ENCODE results near the gene HSPD1.

DNA sequence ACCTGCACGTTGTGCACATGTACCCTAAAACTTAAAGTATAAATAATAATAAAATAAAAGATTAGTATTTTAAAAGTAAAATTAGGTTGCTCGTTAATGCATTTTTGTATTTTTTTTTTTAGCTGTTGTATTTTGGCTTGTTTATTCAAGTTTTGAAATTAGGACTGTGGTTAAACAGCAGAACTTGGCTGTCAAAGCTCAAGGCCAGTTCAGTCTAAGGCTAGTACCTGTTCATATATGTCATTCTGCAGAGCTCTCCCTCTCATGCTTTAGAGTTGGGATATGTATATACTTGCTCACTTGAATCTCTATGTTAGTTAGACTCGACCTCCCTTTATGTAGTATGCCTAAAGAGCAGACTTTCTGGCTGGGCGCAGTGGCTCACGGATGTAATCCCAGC, 48.9 kb upstream of the HSPD1 start:
- TF ChIP-seq EZH2 (optimal IDR thresholded peaks at IDR 0.05; ENCODE audit: low read depth, low read length): no peak
- TF ChIP-seq, protein P1, sequence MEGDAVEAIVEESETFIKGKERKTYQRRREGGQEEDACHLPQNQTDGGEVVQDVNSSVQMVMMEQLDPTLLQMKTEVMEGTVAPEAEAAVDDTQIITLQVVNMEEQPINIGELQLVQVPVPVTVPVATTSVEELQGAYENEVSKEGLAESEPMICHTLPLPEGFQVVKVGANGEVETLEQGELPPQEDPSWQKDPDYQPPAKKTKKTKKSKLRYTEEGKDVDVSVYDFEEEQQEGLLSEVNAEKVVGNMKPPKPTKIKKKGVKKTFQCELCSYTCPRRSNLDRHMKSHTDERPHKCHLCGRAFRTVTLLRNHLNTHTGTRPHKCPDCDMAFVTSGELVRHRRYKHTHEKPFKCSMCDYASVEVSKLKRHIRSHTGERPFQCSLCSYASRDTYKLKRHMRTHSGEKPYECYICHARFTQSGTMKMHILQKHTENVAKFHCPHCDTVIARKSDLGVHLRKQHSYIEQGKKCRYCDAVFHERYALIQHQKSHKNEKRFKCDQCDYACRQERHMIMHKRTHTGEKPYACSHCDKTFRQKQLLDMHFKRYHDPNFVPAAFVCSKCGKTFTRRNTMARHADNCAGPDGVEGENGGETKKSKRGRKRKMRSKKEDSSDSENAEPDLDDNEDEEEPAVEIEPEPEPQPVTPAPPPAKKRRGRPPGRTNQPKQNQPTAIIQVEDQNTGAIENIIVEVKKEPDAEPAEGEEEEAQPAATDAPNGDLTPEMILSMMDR (IDR thresholded peaks at IDR 0.05; ENCODE audit: low read length): no peak
